HepG2 (cell line): ENCODE data around the gene GJD3. TPM values are rescaled to one million over a fixed set of nuclear protein-coding genes. Genes with fewer than 3 reads are reported as not detected.
A peak's percentile ranks its signal among the peaks of the same experiment; 100 is the strongest.

Source experiments
- CAMTA2 ChIP-seq: sonication (generic); formaldehyde crosslinking; IDR thresholded peaks from 2 replicates; pipeline ENCODE4 v1.4.0; 2020; ENCODE audit warnings: mild to moderate bottlenecking, missing genetic modification reagents, borderline replicate concordance
- EED ChIP-seq: sonication (generic); formaldehyde crosslinking; IDR thresholded peaks from 2 replicates; pipeline ENCODE4 v1.5.0; 2020; ENCODE audit warnings: mild to moderate bottlenecking, missing genetic modification reagents
- HES4 ChIP-seq: sonication (generic); formaldehyde crosslinking; IDR thresholded peaks from 2 replicates; pipeline ENCODE4 v1.9.0; 2021; ENCODE audit warnings: mild to moderate bottlenecking, missing genetic modification reagents, borderline replicate concordance
- IKZF1 ChIP-seq: fragments of 450-650 bp; IDR thresholded peaks from 2 replicates; pipeline ENCODE4 v1.7.1; 2016
- KAT2B ChIP-seq: fragments of 150-350 bp; IDR thresholded peaks from 2 replicates; pipeline ENCODE4 v1.6.1; 2014; ENCODE audit warnings: low read depth, low read length, borderline replicate concordance
- KDM6A ChIP-seq: IDR thresholded peaks from 2 replicates; pipeline ENCODE4 v1.6.1; 2016; ENCODE audit warnings: low read depth
- MIXL1 ChIP-seq: IDR thresholded peaks from 2 replicates; pipeline ENCODE4 v1.6.1; 2016
- NBN ChIP-seq: fragments of 450-650 bp; conservative IDR thresholded peaks from 2 replicates; pipeline ENCODE4 v1.6.1; 2017
- ONECUT2 ChIP-seq: sonication (generic); formaldehyde crosslinking; IDR thresholded peaks from 2 replicates; pipeline ENCODE4 v1.4.0; 2020; ENCODE audit warnings: missing genetic modification reagents
- PAX8 ChIP-seq: sonication (generic); formaldehyde crosslinking; IDR thresholded peaks from 2 replicates; pipeline ENCODE4 v1.8.0; 2022; ENCODE audit warnings: mild to moderate bottlenecking, missing genetic modification reagents, borderline replicate concordance
- SCMH1 ChIP-seq: sonication (generic); formaldehyde crosslinking; IDR thresholded peaks from 2 replicates; pipeline ENCODE4 v1.9.0; 2021; ENCODE audit warnings: missing genetic modification reagents, mild to moderate bottlenecking, borderline replicate concordance
- SIX1 ChIP-seq: sonication (generic); formaldehyde crosslinking; IDR thresholded peaks from 2 replicates; pipeline ENCODE4 v1.4.0; 2020; ENCODE audit warnings: missing genetic modification reagents, borderline replicate concordance
- SOX5 ChIP-seq: IDR thresholded peaks from 2 replicates; pipeline ENCODE4 v1.6.1; 2016; ENCODE audit warnings: borderline replicate concordance
- SRF ChIP-seq: IDR thresholded peaks from 2 replicates; pipeline ENCODE4 v1.6.1; 2011; ENCODE audit warnings: mild to moderate bottlenecking, low read depth, low read length, moderate library complexity
- STAT5B ChIP-seq: sonication (generic); formaldehyde crosslinking; IDR thresholded peaks from 2 replicates; pipeline ENCODE4 v1.4.0; 2020; ENCODE audit warnings: missing genetic modification reagents
- SYNCRIP ChIP-seq: fragments of 200-400 bp; formaldehyde crosslinking; IDR thresholded peaks from 2 replicates; pipeline ENCODE4 v1.6.1; 2018; ENCODE audit warnings: mild to moderate bottlenecking, low read depth, low read length; ENCODE audit not compliant: insufficient read depth
- ZNF263 ChIP-seq: sonication (generic); formaldehyde crosslinking; IDR thresholded peaks from 2 replicates; pipeline ENCODE4 v1.4.0; 2020; ENCODE audit warnings: missing genetic modification reagents
- ZNF720 ChIP-seq: sonication (generic); formaldehyde crosslinking; IDR thresholded peaks from 2 replicates; pipeline ENCODE4 v1.4.0; 2020; ENCODE audit warnings: missing genetic modification reagents
- ZNF773 ChIP-seq: sonication (generic); formaldehyde crosslinking; IDR thresholded peaks from 2 replicates; pipeline ENCODE4 v1.4.0; 2020; ENCODE audit warnings: missing genetic modification reagents, borderline replicate concordance
- ZNF891 ChIP-seq: sonication (generic); formaldehyde crosslinking; IDR thresholded peaks from 2 replicates; pipeline ENCODE4 v1.5.0; 2020; ENCODE audit warnings: mild to moderate bottlenecking, missing genetic modification reagents
- polyA plus RNA-seq, 8 experiments: library from polyadenylated mRNA; depleted of rRNA in 3 of 8; stranded (reverse) in 7 of 8; unstranded in 1 of 8; fragments of >200 nt; fragmentation: Illumina TruSeq in 4 of 8; extraction: Trizol in 4 of 8; gene quantifications; 2 replicates each; pipeline versions ENCODE4 v1.2.1 to v1.2.3, GENCODE V29; 2011 to 2016; ENCODE audit warnings: low read depth in 4 of 8, missing spikeins in 1 of 8, mixed read lengths in 1 of 8; ENCODE audit not compliant: insufficient read depth in 1 of 8
- total RNA-seq, 5 experiments: library from RNA; depleted of rRNA; stranded (reverse); fragments of >200 nt; fragmentation: Illumina TruSeq; extraction: Trizol; gene quantifications; 2 replicates each; pipeline ENCODE4 v1.2.3, GENCODE V29; 2016; ENCODE audit warnings: low read depth in 1 of 5
- TF ChIP-seq, protein P1 (sequence below): sonication (generic); formaldehyde crosslinking; IDR thresholded peaks from 2 replicates; pipeline ENCODE4 v1.5.1; 2020; ENCODE audit warnings: mild to moderate bottlenecking, missing genetic modification reagents, moderate library complexity
- TF ChIP-seq, protein P2 (sequence below): IDR thresholded peaks from 2 replicates; pipeline ENCODE4 v1.6.1; 2016
- TF ChIP-seq, protein P3 (sequence below): sonication (generic); formaldehyde crosslinking; conservative IDR thresholded peaks from 2 replicates; pipeline ENCODE4 v1.8.0; 2022; ENCODE audit warnings: mild to moderate bottlenecking, moderate library complexity, missing genetic modification reagents
- TF ChIP-seq, protein P4 (sequence below): IDR thresholded peaks from 2 replicates; pipeline ENCODE4 v1.6.1; 2018; ENCODE audit warnings: missing genetic modification reagents

GJD3 gene
- total and polyA plus RNA-seq, 2 of the 13 experiments (the other 11 are each of a cell fraction or from before 2014, with no cell fraction given), result not detected

DNA sequence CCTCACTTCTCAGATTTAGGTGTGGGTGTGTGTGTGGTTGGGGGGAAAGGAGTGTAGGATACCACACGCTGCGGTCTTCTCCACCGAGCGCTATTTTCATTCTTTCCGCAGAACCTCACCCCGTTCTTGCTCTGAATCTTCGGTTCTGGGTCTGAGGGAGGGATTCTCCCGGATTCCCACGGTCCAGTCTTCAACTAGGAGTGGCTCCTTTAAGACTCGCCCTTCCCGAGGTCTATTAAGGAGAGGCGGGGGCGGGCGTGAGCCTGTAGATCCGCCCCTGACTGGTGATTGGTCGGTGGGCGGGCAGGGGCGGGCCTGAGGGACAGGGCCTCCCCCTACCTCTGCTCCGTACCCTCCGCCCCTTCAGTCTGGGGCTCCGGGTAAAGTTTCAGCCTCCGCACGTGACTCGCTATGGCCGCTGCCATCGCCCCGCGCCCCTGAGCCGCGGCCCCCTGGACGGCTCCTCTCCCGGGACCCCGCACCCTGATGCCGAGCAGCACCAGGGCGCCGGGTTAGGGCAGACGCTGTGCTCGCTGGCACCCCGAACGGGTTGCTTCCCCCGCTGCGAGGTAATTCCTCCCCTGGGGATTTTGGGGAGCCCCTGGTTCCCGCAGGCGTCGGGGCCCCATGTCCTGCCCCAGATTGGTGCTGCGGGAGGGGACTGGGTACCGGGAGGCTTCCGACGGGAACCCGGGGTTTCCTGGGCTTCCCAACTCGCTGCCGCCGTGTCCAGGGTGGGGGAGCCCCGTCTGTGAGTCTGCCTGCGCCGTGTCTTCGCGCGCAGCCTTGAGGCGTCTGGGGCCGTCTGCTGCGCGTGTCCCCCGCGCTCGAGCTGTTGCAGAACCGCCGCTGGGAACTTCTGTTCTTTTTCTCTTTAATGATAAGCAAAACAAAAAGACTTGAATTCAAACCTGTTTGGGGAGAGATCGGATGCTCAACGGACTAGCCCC lies 46.4 kb downstream of the GJD3 start (continued):
- TF ChIP-seq, protein P1, sequence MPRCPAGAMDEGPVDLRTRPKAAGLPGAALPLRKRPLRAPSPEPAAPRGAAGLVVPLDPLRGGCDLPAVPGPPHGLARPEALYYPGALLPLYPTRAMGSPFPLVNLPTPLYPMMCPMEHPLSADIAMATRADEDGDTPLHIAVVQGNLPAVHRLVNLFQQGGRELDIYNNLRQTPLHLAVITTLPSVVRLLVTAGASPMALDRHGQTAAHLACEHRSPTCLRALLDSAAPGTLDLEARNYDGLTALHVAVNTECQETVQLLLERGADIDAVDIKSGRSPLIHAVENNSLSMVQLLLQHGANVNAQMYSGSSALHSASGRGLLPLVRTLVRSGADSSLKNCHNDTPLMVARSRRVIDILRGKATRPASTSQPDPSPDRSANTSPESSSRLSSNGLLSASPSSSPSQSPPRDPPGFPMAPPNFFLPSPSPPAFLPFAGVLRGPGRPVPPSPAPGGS (CRISPR knock-in tag), result peak; percentile 81; the same call in 1 of the 2 replicates
- no peak for TF ChIP-seq IKZF1
- peak; percentile 86 for TF ChIP-seq SIX1
- TF ChIP-seq HES4 (CRISPR knock-in tag), result no peak
- peak; percentile 78; the same call in 1 of the 2 replicates for TF ChIP-seq MIXL1 (CRISPR knock-in tag)
- TF ChIP-seq PAX8, result 0 out of 2 replicates have a peak, but pooled peaks have one; percentile 55
- no peak for TF ChIP-seq SCMH1 (CRISPR knock-in tag)
- no peak for TF ChIP-seq ZNF773
- no peak for TF ChIP-seq ZNF720
- peak; percentile 63; the same call in 1 of the 2 replicates for TF ChIP-seq SRF
- TF ChIP-seq EED (CRISPR knock-in tag), result no peak
- peak; percentile 48; the same call in 1 of the 2 replicates for TF ChIP-seq SOX5 (CRISPR knock-in tag)
- peak; percentile 51 for TF ChIP-seq CAMTA2 (CRISPR knock-in tag)
- no peak for TF ChIP-seq SYNCRIP
- TF ChIP-seq, protein P2, sequence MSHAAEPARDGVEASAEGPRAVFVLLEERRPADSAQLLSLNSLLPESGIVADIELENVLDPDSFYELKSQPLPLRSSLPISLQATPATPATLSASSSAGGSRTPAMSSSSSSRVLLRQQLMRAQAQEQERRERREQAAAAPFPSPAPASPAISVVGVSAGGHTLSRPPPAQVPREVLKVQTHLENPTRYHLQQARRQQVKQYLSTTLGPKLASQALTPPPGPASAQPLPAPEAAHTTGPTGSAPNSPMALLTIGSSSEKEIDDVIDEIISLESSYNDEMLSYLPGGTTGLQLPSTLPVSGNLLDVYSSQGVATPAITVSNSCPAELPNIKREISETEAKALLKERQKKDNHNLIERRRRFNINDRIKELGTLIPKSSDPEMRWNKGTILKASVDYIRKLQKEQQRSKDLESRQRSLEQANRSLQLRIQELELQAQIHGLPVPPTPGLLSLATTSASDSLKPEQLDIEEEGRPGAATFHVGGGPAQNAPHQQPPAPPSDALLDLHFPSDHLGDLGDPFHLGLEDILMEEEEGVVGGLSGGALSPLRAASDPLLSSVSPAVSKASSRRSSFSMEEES, result peak; percentile 93
- TF ChIP-seq STAT5B (CRISPR knock-in tag), result 0 out of 2 replicates have a peak, but pooled peaks have one; percentile 18
- no peak for TF ChIP-seq NBN
- TF ChIP-seq ZNF891 (CRISPR knock-in tag), result peak; percentile 27; the same call in 1 of the 2 replicates
- TF ChIP-seq, protein P3, sequence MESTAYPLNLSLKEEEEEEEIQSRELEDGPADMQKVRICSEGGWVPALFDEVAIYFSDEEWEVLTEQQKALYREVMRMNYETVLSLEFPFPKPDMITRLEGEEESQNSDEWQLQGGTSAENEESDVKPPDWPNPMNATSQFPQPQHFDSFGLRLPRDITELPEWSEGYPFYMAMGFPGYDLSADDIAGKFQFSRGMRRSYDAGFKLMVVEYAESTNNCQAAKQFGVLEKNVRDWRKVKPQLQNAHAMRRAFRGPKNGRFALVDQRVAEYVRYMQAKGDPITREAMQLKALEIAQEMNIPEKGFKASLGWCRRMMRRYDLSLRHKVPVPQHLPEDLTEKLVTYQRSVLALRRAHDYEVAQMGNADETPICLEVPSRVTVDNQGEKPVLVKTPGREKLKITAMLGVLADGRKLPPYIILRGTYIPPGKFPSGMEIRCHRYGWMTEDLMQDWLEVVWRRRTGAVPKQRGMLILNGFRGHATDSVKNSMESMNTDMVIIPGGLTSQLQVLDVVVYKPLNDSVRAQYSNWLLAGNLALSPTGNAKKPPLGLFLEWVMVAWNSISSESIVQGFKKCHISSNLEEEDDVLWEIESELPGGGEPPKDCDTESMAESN, result peak; percentile 66; the same call in 1 of the 2 replicates
- no peak for TF ChIP-seq KAT2B
- no peak; the same call in 1 of the 2 replicates for TF ChIP-seq KDM6A (CRISPR knock-in tag)
- TF ChIP-seq ONECUT2 (CRISPR knock-in tag), result no peak
- TF ChIP-seq ZNF263 (CRISPR knock-in tag), result no peak
- TF ChIP-seq, protein P4, sequence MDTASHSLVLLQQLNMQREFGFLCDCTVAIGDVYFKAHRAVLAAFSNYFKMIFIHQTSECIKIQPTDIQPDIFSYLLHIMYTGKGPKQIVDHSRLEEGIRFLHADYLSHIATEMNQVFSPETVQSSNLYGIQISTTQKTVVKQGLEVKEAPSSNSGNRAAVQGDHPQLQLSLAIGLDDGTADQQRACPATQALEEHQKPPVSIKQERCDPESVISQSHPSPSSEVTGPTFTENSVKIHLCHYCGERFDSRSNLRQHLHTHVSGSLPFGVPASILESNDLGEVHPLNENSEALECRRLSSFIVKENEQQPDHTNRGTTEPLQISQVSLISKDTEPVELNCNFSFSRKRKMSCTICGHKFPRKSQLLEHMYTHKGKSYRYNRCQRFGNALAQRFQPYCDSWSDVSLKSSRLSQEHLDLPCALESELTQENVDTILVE (CRISPR knock-in tag), result peak; percentile 77; the same call in 1 of the 2 replicates
